ENCODE measurements around the gene FSTL4. TPM values are rescaled to one million over a fixed set of nuclear protein-coding genes. Genes with fewer than 3 reads are reported as not detected.

Gene FSTL4
- total and polyA plus RNA-seq, 12 donors = 0.48 to 5.2 (median 2.3) TPM

- no peaks in the 10 kb centered on the region for H3K4me1 ChIP-seq (replicated peaks in 1 of 2)
- H3K9me3 ChIP-seq (replicated peaks in 1 of 3) = no peaks in the 10 kb centered on the region
- WGBS, 4 donors = 49 to 81% (median 74%) methylated on average over 3 of the region's 3 CpGs
- intact Hi-C loops (cut with DNase I) = no loop called here
- H3K4me3 ChIP-seq = no peak overlapping the region
- no peaks in the 10 kb centered on the region for H3K27me3 ChIP-seq
- DNase-seq = no peak
- no peaks in the 10 kb centered on the region for H3K36me3 ChIP-seq (replicated peaks in 1 of 2)
- no peak overlapping the region for H3K27ac ChIP-seq
- no peak for TF ChIP-seq POLR2A (IDR thresholded peaks at IDR 0.05)
- TF ChIP-seq, protein P1, sequence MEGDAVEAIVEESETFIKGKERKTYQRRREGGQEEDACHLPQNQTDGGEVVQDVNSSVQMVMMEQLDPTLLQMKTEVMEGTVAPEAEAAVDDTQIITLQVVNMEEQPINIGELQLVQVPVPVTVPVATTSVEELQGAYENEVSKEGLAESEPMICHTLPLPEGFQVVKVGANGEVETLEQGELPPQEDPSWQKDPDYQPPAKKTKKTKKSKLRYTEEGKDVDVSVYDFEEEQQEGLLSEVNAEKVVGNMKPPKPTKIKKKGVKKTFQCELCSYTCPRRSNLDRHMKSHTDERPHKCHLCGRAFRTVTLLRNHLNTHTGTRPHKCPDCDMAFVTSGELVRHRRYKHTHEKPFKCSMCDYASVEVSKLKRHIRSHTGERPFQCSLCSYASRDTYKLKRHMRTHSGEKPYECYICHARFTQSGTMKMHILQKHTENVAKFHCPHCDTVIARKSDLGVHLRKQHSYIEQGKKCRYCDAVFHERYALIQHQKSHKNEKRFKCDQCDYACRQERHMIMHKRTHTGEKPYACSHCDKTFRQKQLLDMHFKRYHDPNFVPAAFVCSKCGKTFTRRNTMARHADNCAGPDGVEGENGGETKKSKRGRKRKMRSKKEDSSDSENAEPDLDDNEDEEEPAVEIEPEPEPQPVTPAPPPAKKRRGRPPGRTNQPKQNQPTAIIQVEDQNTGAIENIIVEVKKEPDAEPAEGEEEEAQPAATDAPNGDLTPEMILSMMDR (IDR thresholded peaks at IDR 0.05) = no peak
These were observed 318.0 kb downstream of the FSTL4 start for GRCh38 chr5:133294380-133294779.

- WGBS, 4 donors = 67 to 81% (median 75%) methylated on average over 7 of the region's 7 CpGs
- TF ChIP-seq, protein P1 (IDR thresholded peaks at IDR 0.05) = no peak
- TF ChIP-seq POLR2A (IDR thresholded peaks at IDR 0.05) = no peak
These were observed 318.4 kb downstream of the FSTL4 start for GRCh38 chr5:133293960-133294359.

GRCh38 chr5:133292300-133292699 is 320.0 kb downstream of the FSTL4 start:
- TF ChIP-seq, protein P1 (IDR thresholded peaks at IDR 0.05) = no peak
- TF ChIP-seq POLR2A (IDR thresholded peaks at IDR 0.05) = no peak

More at GRCh38 chr5:133293960-133294359, 318.4 kb downstream of the FSTL4 start:
- Histone ChIP-seq H3K4me1 (replicated peaks in 1 of 2) (no peaks in the 10 kb centered on the region), H3K4me3 (no peak overlapping the region), H3K9me3 (replicated peaks in 1 of 3) (no peaks in the 10 kb centered on the region), H3K27ac (no peak overlapping the region), H3K36me3 (replicated peaks in 1 of 2) (no peaks in the 10 kb centered on the region), H3K27me3 (no peaks in the 10 kb centered on the region)
- intact Hi-C loops (cut with DNase I) = no loop called here
- no peak for DNase-seq

DNA sequence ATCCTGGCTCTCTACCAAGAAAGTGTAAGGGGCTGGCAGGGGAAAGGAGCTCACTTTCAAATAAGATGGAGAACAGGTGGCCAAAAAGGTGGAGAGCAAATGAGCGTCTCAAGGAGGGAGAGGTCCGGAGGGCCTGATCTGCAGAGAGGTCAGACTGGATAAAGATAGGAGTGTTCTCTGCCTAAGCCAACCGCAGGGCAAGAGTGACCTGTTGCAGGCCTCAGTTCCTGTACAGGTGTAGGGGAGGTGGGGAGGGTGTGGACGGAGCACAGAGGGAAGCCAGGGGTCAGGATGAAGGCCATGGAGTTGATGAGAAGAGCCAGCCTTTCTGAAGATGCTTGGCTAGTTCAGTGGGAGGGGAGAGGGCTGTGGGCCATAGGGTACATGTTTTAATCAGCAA is 320.8 kb downstream of the FSTL4 start:
- 89 to 93% (median 91%) methylated on average over 4 of the region's 4 CpGs for WGBS, 4 donors
- Histone ChIP-seq H3K4me1 (replicated peaks in 1 of 2) (no peaks in the 10 kb centered on the region), H3K27me3 (no peaks in the 10 kb centered on the region), H3K36me3 (replicated peaks in 1 of 2) (no peaks in the 10 kb centered on the region), H3K4me3 (no peak overlapping the region), H3K9me3 (replicated peaks in 1 of 3) (no peaks in the 10 kb centered on the region), H3K27ac (no peak overlapping the region)
- intact Hi-C loops (cut with DNase I) = no loop called here
- DNase-seq = no peak
- no peak for TF ChIP-seq POLR2A (IDR thresholded peaks at IDR 0.05)
- TF ChIP-seq, protein P1 (IDR thresholded peaks at IDR 0.05) = no peak

More at GRCh38 chr5:133292300-133292699, 320.0 kb downstream of the FSTL4 start:
- Histone ChIP-seq H3K9me3 (replicated peaks in 1 of 3) (no peaks in the 10 kb centered on the region), H3K4me3 (no peak overlapping the region), H3K27ac (no peak overlapping the region), H3K4me1 (replicated peaks in 1 of 2) (no peaks in the 10 kb centered on the region), H3K36me3 (replicated peaks in 1 of 2) (no peaks in the 10 kb centered on the region), H3K27me3 (no peaks in the 10 kb centered on the region)
- intact Hi-C loops (cut with DNase I) = no loop called here
- DNase-seq = no peak
- 50 to 91% (median 75%) methylated on average over 2 of the region's 2 CpGs for WGBS, 4 donors
